LNCAP (cell line): ENCODE measurements around the gene ARL16.

ENCODE experiments used
- TF ChIP-seq, protein P1 (sequence below): fragments of 450-650 bp; IDR thresholded peaks from 2 replicates; pipeline ENCODE4 v1.5.1; 2017; ENCODE audit warnings: mild to moderate bottlenecking

Gene ARL16

DNA sequence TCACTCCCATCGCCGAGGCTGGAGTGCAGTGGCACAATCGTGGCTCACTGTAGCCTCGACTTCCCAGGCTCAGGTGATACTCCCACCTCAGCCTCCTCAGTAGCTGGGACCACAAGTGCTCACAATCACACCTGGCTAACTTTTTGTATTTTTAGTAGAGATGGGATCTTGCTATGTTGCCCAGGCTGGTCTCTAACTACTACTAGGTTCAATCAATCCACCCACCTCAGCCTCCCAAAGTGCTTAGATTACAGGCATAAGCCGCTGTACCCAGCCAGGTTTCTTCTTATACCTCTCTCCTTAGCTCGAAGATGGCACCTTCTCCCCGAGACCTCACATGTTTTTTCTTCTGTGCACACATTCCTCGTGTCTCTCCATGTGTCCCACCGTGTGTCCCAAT lies 43.6 kb downstream of the ARL16 start:
- TF ChIP-seq, protein P1, sequence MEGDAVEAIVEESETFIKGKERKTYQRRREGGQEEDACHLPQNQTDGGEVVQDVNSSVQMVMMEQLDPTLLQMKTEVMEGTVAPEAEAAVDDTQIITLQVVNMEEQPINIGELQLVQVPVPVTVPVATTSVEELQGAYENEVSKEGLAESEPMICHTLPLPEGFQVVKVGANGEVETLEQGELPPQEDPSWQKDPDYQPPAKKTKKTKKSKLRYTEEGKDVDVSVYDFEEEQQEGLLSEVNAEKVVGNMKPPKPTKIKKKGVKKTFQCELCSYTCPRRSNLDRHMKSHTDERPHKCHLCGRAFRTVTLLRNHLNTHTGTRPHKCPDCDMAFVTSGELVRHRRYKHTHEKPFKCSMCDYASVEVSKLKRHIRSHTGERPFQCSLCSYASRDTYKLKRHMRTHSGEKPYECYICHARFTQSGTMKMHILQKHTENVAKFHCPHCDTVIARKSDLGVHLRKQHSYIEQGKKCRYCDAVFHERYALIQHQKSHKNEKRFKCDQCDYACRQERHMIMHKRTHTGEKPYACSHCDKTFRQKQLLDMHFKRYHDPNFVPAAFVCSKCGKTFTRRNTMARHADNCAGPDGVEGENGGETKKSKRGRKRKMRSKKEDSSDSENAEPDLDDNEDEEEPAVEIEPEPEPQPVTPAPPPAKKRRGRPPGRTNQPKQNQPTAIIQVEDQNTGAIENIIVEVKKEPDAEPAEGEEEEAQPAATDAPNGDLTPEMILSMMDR: no peak

DNA sequence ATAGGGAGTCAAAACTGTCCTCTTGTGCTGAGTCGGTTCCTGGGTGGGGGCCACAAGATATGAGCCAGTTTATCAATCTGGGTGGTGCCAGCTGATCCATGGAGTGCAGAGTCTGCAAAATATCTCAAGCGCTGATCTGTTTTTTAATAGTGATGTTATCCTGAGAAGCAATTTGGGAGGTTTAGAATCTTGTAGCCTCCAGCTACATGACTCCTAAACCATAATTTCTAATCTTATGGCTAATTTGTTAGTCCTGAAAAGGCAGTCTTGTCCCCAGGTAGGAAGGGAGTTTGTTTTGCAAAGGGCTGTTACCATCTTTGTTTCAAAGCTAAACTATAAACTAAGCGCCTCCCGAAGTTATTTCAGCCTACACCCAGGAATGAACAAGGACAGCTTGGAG lies 44.9 kb downstream of the ARL16 start:
- TF ChIP-seq, protein P1: no peak

DNA sequence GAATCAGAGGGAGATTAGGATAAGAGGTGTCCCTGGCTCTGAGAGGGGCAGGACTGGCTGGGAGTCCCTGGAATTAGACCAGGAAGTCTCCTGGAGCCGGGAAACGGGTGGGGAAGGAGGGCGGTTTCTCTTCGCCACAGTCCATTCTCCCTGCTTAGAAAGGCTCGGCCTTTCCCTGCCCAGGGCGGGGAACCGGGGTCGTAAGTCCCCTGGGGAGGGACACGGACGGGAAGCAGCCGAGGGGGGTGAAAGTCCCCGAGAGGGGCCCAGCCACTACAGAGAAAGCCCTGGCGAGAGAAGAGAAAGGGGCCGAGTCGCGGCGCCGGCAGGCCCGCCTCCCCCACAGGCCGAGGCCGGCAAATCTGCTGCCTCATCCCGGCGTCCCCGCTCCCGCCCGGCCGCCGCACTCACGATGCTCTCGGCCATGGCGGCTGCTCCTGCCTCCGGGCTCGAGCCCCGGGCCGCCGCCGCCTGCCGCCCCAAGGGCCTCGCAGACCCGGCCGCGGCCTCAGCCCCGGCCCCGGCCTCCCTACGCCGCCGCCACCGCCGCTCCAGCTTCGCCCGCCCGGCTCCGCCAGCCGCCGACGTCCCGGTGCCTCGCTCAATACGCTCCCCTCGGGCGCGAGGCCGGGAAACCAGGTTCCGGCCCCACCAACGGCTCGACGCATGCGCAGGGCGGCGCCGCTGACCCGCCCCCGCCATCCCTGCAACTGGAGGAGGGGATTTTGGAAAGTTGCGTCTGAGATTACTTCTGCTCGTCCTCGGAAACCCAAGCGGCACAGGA lies 46.9 kb downstream of the ARL16 start, which contains the start of the genes NPLOC4 and TSPAN10:
TSS of gene NPLOC4 (minus strand) at position 608 of the 784 bp plus-strand sequence. CDS start at position 426, 182 bp downstream.
TSS of gene TSPAN10 (plus strand) at position 692 of the 784 bp plus-strand sequence. CDS start 5,217 bp downstream, outside the sequence.
- TF ChIP-seq, protein P1: no peak

DNA sequence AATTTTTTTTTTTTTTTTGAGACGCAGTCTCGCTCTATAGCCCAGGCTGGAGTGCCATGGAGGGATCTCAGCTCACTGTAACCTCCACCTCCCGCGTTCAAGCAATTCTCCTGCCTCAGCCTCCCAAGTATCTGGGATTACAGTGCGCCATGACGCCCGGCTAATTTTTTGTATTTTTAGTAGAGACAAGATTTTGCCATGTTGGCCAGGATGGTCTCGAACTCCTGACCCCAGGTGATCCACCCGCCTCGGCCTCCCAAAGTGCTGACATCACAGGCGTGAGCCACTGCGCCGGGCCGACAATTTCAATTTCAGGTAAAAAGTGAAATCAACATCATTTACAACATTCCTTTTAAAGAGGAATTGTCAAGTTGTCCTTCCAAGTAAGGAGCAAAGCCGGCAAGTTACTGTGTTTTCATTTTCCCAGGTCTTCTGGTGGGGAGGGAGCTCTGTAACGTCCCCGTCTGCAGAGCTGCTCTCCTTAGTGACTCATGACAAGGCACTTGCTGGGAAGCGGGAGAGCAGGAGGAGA lies 47.6 kb downstream of the ARL16 start:
- TF ChIP-seq, protein P1: no peak

DNA sequence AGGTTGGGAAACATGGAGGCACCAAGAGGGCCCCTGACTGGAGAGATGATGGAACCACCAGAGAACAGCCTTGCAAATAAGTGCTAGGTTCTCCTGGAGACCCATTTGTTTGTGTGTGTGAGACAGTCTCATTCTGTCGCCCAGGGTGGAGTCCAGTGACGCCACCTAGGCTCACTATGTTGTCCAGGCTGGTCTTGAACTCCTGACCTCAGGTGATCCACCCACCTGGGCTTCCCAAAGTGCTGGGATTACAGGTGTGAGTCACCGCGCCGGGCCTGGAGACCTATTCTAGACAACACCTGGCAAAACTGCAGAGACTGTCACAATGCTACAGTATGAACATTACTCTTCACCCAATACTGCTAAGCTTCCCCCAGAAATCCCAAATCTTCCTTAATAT lies 48.2 kb downstream of the ARL16 start:
- TF ChIP-seq, protein P1: no peak

DNA sequence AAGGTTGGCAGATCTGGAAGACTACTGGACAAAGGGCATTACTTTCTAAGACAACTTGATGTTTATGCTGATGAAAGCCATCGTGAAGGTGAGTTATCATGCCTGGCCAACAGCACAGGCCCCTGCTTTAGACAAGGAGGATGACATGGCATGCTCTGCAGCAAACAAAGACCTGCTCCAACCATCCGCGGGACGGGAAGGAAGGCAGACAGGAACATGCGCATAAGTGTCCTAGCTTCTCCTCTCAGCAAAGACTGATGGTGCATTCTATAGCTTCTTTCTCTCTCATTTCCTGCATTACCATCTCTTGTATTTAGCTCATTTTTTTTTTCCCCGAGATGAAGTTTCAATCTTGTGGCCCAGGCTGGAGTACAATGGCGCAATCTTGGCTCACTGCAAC lies 52.1 kb downstream of the ARL16 start:
- TF ChIP-seq, protein P1: no peak
